ENCODE data around the gene KIAA0825. TPM values are rescaled to one million over a fixed set of nuclear protein-coding genes. Genes with fewer than 3 reads are reported as not detected.
"Not testable (repeated sequence)": the region's sequence is repeated elsewhere in the genome, so short reads cannot be mapped to it uniquely, and the experiment has no call there.

KIAA0825 gene
- polyA plus RNA-seq, 1 donor: 5.2 TPM

DNA sequence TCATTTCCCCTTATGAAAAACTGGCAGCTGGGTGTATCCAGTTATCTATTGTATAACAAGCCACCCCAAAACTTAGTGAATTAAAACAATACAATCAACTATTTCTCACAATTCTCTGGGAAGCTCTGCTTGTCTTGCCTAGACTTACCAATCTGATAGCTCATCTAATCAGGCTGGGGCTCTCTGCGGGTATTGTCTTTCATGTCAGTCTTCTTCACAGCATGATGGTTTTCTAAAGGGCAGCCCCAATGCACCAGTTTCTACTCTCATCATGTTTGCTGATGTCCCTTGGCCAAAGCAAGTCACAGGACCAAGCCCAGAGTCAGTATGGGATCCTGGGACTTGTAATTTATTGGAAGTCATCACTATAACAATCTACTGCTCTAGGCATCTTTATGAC is 433.5 kb downstream of the KIAA0825 start:
- DNase-seq: no peak

DNA sequence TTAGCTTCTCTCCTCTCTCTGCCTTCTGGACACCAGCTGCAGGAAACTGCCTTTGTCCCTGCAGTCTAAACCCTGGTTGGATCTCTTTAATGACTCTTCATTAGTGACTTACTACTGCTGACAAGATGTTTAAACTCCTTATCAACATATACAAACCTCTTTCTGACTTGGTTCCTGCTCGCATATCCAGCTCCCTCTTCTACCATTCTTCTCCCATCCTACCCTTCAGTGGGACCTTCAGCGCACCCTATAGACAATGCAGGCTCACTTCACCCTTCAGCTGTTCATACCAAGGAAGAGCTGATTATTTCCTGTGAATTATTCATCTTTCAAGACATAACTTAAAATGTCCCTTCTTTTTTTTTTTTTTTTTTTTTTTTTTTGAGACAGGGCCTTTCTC is 436.5 kb downstream of the KIAA0825 start:
- peak; percentile 5 for DNase-seq

DNA sequence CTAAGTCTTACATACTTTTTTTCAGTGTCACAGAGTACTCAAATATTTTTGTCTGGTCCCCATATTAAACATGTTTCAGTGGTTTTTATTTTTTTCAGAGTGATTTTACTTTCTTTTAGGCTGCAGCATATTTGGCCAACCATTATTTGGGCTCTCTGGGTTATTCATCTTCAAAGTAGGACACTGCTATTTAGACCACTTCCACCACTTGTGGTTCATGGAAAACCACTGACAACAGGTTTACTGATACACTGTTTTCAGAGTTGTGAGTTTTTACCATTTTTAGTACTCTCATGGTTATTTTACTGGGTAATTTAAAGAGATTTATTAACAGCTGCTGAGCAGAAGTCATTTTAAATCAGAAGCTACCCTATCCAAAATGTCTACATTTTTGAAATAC is 437.6 kb downstream of the KIAA0825 start:
- no peak for DNase-seq

DNA sequence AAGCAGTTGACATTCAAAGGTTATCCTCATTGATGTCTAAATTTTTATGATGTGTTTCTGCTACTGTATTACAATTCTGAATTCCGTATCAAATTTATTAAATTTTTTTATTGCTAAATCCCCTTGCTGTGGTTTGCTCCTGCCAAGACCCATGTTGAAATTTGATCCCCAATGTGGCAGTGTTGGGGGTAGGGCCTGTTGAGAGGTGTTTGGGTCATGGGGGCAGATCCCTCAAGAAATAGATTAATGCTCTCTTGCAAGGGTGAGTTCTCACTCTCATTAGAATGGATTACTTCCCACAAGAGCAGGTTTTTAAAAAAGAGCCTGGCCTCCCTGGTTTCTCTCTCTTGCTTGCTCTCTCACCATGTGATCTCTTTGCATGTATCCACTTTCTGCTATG is 442.5 kb downstream of the KIAA0825 start:
- DNase-seq: no peak

DNA sequence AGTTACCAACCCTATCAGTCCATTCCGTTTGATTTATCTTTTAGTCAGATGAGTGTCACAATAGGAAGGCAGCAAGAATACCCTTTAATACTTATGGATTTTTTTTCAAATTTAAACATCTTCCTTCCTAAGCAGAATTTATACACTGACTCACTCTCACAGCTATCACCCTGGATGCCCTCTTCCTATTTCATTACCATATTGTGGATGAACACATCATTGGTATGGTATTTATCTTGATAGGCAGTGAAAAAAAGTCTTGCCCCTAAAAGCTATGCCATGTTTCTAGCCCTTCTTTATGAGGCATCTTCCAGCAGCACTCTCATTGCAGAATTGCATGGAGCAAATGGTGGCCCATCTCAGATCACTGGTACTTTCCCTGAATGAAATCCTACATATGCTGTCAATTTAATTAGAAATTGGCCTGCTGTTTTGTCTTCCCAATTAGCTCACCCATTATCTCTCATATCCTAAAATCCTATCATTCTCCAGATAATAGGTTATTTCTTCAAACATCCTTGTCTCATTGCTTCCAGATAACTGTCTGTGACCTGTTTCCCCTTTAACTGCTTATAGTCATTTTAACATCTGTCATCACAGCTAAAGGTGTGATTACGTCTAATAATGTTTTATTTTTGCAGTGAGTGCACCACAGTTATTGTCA is 443.5 kb downstream of the KIAA0825 start:
- DNase-seq: no peak

DNA sequence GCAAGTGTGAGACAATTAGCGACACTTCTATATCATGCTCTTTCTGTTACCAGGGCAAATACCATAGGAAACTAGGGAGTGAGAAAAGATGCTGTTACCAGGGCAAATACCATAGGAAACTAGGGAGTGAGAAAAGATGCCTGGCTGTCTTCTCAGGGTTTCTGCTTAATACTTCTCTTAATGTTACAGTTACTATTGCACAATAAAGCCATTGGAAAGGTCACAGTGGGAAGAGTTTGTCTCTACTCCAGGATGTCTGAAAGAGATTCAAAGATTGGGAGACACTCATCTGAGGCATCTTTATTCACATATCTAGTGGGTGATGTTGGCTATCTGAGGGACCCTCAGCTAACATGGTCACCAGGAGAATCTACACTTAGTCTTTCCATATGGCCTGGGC is 445.3 kb downstream of the KIAA0825 start:
- DNase-seq: no peak

DNA sequence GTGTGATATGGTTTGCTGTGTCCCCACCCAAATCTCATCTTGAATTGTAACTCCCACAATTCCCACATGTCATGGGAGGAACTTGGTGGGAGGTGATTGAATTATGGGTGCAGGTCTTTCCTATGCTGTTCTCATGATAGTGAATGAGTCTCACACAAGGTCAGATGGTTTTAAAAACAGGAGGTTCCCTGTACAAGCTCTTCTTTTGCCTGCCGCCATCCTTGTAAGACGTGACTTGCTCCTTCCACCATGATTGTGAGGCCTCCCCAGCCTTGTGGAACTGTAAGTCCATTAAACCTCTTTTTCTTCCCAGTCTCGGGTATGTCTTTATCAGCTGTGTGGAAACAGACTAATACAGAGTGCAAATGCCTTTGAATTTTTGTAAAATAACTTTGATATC is 447.3 kb downstream of the KIAA0825 start:
- DNase-seq: not testable (repeated sequence)

DNA sequence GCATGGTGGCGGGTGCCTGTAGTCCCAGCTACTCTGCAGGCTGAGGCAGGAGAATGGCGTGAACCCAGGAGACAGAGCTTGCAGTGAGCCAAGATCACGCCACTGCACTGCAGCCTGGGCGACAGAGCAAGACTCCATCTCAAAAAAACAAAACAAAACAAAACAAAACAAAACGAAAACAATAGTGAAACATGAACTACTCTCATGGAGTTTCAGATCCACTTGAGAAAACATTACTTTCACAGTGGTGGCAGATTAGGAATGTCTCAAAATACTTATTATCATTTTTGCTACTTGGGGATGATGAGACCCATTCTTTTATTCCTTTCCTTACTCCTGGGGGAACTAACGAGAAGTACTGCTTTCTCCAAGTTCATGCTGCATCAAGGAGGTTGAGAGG is 448.2 kb downstream of the KIAA0825 start:
- DNase-seq: not testable (repeated sequence)

DNA sequence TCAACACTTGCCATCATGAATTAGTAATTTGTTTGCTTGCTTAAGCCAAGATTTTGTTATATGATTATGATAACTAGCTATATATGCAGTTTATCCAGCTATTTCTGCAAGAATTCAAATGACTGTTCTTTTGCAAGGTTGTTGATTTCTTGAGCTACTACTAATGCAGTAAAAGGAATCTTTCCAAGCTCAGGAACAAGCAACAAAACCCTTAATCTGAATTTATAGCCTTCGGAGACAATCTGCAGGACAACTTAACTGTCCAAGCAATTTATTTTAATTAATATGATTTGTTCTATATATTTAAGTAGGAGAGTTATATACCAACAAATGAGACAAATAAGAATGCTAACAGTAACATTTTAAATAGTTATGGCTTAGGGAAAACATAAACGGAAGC is 450.3 kb downstream of the KIAA0825 start:
- no peak for DNase-seq

DNA sequence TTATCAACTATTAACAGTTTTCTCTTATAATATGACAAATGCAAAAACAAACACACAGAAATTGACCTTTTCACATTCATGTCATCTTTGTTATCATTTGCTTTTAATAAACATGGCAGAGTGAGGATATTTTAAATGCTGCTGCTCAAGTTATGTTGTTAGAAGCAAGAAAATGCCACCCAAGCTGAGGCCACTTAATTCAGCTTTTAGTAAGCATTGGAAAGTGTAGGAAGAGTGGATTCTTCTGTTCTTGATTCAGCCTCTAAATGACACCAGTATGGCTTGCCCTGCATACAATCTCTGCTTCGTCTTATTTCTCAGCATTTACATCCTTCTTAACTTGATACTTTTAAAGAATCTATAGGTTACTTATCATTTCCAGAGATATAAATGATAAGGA is 456.6 kb downstream of the KIAA0825 start:
- DNase-seq: no peak

DNA sequence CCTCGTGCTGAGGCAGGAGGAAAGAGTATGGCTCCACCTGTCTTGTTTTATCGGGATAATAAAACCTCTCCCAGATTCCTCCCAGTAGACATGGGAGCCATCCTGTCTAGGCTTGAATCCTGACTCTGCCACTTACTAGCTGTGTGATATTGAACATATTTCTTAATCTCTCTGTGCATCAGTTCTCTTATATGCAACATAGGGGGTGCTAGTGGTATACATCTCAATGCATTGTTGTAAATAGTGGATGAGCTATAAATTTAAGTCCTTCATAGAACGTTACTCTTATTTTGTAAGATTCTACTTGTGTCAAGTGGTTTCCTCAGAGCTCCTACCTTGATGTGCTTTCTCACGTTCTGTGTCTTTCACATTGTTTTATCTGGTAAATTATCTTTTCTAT is 459.3 kb downstream of the KIAA0825 start:
- DNase-seq: no peak

DNA sequence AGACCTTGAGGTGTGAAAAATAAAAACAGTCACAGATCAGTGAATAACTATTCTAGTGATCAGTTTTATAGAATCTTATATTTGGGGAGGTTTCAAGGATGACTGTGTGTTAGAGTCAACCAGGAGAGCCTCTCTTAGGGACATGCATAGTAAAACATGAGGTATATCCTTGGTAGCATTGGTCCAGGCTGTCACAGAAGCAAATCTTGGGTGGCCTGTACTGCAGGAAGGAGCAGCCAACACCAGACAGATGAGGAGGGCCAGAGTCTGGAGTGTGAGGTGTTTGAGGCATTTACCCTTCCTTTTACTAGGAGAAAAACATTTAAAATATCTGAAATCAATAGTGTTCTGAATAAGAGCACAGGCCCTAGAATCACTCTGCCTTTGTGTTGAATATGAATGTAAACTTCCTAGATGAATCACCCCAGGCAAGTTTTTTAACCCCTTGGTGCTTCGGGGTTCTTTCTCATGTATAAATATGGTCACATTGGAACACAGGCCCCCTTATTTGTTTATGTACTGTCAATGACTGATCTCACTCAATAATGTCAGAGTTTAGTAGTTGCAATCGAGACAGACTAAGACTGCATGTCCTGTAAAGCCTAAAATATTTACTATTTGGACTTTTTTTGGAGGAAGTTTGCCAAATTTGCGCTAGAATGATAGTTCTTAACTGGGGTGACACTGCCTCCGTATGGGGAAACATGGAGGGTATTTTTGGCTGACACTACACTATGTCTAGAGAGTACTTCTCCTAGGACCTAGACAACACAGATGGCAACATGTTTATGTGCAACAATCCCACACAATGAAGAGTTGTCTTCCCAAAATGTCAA is 460.5 kb downstream of the KIAA0825 start:
- DNase-seq: no peak

DNA sequence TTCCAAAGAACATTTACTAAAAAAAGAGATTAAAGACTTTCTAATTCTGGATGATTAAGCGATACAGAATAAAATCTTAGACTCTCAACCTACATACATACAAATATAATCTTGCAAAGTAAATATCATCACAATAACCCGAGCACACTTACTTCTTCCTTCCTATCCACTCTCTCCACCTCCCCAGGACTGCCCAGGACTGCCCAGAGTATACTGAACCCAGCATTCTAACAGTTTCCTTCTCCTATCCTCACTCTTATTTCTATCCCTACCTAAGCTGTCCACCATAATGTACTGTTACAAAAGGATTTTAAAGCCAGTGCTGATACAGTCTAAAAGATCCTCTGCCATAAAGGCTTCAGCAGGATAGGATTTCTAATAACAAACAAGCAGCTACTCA is 463.7 kb downstream of the KIAA0825 start:
- DNase-seq: no peak

DNA sequence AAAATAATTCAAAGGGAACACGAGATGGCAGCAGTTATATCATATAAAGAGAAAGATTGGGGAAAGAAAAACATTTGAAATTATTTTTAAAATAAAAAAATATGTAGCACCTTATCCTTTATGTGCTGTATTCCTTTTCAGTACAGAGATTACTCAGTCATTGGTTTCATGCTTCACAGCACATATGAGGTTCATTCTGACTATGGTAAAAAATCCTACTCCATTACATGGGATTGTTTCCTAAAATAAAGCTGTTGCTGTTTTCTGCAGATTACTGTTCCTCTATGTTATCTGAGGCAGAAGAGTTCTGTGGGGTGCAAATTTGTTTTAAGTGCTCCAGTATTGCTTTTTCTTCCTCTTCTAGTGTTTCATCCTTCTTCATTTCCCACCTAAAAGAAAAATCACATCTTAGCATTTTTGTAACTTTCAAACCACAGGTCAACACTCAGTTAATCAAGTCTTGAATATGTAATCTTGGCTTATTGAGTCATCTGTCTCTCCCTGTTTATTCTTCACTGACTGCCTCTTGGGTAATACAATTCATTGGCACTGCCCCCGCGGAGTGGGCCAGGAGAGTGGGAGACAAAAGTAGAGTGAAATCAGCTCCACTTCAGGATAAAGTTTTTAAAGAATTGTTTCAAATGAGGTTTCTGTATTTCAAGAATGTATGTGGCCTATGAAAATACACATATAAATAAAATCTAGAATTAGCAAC is 464.5 kb downstream of the KIAA0825 start:
- no peak for DNase-seq

DNA sequence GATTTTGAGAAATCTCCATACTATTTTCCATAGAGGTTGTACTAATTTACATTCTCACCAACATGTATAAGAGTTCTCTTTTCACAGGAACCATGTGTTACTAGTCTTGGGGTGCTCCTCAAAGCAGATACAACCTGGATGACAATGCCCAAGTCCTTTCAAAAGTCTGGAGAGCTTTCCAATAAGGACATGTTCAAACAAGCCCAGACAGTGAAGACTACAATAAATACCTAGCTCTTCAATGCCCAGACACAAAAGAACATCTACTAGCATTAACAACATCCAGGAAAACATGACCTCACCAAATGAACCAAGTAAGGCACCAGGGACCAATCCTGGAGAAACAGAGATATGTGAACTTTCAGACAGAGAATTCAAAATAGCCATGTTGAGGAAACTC is 474.8 kb downstream of the KIAA0825 start:
- not testable (repeated sequence) for DNase-seq

DNA sequence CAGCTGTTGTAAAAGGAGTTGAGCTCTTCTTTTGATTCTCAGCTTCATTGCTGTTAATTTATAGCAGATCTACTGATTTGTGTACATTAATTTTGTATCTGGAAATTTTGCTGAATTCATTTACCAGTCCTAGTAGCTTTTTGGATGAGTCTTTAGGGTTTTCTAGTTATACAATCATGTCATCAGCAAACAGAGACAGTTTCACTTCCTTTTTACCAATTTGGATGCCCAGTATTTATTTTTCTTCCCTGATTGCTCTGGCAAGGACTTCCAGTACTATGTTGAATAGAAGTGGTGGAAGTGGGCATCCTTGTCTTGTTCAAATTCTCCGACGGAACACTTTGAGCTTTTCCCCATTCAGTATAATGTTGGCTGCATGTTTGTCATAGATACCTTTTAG is 478.1 kb downstream of the KIAA0825 start:
- no peak for DNase-seq

DNA sequence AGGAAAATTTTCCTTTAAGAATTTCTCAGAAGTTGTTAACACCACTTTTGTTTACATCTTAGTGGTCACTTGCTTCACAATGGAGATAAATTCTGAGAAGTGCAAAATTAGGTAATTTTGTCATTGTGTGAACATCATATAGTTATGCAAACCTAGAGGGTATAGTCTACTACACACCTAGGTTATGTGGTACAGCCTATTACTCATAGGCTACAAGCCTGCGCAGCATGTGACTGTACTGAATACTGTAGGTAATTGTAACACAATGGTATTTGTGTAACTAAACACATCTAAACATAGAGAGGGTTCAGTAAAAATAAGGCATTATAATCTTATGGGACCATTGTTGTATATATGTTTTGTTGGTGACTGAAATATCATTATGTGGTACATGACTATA is 488.3 kb downstream of the KIAA0825 start:
- no peak for DNase-seq

DNA sequence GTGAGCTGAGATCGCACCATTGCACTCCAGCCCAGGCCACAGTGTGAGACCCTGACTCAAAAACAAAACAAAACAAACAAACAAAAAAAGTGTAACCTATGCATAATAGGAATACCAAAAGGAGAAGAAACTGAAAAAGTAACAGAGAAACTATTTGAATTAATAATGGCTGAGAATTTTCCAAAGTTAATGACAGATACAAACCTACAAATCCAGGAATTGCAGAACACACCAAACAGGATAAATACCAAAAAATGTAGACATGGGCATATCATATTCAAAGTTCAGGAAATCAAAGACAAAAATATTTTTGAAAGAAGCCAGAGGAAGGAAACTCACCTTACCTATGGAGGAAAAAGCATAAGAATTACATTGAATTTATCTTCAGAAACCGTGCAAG is 493.3 kb downstream of the KIAA0825 start:
- no peak for DNase-seq

DNA sequence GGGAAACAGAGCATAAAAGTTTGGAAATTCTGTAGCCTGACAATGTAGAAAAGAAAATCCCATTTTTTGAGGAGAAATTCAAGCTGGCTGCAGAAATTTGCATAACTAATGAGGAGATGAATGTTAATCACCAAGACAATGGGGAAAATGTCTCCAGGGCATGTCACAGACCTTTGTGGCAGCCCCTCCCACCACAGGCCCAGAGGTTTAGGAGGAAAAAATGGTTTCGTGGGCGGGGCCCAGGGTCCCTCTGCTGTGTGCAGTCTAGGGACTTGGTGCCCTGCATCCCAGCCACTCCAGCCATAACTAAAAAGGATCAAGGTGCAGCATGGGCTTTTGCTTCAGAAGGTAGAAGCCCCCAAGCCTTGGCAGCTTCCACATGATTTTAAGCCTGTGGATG is 502.1 kb downstream of the KIAA0825 start:
- not testable (repeated sequence) for DNase-seq

DNA sequence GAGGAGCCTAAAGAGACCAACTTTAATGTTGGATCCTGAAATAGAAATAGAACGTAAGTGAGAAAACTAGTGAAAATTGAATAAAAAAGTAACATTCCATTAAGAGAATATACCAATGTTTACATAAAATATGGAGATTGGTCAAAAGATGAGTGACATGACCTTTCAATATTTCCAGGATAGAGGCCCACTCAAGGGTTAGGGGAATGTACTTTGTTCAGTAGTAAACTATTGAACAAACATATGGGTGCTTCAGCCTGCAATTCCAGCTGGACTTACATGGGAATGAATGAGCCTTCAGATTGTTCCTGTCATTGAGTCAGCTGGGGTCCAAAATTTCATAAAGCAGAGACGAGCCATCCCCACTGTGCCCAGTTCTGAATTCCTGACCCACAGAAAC is 505.3 kb downstream of the KIAA0825 start:
- no peak for DNase-seq

DNA sequence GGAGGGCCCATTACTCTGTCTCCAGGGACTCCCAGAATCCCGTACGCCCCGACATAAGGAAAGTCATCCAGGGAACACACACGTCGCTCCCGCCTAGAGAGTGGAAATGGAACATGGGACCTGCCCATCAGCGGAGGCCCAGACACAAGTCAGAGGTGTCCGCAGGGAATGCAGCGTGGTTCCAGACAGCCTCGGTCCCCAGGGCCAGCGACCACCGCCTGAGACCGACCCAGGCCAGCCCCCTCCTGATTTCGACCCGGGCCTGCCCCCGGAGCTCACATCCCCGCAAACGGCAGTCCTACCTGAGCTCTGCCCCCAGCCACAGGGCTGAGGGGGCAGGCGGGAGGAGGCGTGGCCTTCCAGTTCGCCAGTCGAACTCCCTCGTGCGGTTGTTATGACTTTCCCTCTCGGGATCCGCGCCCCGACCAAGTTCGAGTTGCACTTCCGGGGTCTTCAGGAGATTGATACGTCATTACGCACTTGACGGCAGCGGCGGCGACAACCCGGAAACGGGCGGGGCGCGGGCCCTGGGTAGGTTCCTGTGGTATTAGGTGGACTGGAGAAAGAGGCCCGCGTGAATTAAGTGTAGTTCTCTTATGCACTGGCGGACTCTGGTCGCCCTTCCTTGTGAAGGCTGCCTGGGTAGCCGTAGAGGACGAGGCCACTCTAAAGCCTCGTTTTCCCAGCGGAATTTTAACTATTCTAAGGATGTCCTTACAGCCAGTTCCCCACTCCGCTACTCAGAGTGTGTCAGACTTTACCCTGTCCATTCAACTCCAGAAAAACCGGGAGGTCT is 507.0 kb downstream of the KIAA0825 start:
- peak; percentile 92 for DNase-seq

DNA sequence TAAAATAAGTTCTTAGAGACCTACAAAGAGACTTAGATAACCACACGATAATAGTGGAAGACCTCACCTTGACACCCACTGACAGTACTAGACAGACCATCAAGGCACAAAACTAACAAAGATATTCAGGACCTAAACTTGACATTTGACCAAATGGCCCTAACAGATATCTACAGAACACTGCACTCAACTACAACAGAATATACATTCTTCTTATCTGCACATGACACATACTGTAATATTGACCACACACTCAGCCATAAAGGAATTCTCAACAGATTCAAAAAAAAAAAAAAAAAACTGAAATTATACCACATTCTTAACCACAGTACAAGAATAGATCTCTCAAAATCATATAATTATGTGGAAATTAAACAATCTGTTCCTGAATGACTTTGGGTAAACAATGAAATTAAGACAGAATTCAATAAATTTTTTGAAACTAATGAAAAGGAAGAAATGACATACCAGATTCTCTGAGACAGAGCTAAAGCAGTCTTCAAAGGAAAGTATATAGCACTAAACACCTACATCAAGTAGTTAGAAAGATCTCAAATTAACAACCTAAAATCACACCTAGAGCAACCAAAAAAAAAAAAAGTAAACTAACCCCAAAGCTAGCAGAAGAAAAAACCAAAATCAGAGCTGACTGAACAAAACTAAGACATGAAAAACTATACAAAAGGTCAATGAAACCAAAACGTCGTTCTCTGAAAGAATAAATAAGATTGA is 514.7 kb downstream of the KIAA0825 start:
- no peak for DNase-seq

Data from left kidney (tissue), 2 donors.